GM20431 (cell line): ENCODE data around the gene CRHR1.

Experiments
- in situ Hi-C: fragments of 300-500 bp; cut with MseI, MboI; formaldehyde crosslinking; loops from one replicate; pipeline ENCODE4 v1.15.0; 2020; ENCODE audit warnings: low sequenced_read_pairs; ENCODE audit not compliant: unreplicated experiment

CRHR1 gene

GRCh38 chr17:45757431-45758218 lies 26.5 kb upstream of the CRHR1 start:
- in situ Hi-C loops: no loop called here

- in situ Hi-C loops: no loop called here
These were observed 25.6 kb upstream of the CRHR1 start for GRCh38 chr17:45758544-45758943.

GRCh38 chr17:45759761-45760160 lies 24.4 kb upstream of the CRHR1 start:
- in situ Hi-C loops: no loop called here

DNA sequence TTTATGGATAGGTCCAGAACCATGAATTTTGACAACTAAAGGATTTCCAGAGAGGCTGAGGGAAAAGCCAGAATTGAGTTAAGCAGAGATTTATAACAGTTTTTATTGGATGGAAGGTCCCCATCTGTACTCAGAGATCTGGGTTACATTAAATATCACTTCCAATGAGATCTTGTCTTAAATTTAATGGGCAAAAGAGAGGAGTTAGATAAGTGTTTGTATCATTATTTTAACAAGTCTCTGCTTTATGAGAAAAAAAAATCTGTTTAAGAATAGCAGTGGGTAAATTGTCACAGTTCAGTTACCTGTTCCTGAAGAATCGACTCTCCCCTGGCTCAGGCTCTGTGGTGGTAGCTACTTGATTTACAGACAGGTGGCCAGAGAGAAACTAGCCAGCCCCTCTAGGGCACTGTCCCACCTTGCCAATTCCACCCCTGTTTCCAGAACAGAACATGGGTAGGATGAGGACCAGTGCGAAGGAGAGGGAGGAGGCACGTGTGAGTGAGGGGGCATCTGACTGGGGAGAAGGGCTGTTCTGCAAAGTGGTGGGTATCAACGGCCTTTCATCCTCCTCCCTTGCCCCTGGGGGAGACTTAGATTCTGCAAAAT lies 22.1 kb upstream of the CRHR1 start:
- in situ Hi-C loops: no loop called here

DNA sequence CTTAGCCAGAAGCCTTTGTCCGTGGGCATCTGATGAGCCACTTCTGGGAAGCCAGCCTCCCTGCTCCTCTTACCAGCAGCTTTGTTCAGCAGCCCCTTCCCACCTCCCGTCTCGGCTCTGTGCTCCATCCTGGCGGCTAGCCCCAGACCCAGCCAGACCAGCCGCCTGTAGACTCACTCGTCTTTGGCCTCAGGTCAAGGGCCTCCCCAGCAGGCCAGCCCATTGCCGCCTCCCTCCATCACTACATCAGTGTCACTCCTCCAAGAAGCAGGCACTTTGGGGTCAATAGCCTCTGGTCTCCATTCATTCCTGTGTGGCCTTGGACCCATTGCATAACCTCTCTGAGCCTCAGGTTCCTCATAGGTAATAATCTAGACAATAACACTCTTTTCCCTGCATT lies 20.9 kb upstream of the CRHR1 start:
- in situ Hi-C loops: no loop called here

- in situ Hi-C loops: no loop called here
These were observed 19.6 kb upstream of the CRHR1 start for GRCh38 chr17:45764479-45764878.

DNA sequence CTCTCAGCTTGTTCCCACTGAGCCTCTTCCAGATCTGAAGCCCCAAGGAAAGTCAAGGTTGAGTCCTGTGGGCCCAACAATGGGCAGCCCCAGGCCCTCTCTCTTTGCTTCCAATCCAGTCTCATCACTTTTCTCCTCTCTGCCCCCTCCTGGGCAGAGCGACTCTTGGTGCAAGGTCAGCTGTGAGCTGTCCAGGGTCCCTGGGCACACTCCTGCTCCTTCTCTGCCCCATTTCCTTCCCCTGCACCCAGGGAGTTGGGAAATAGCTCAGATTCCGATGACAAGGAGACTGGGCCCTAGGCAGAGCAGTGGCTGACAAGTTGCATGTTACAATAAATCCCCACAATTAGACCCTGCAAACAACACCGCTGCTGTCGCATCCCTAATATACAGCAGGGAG lies 16.1 kb upstream of the CRHR1 start:
- in situ Hi-C loops: no loop called here

- in situ Hi-C loops: no loop called here
These were observed 13.4 kb upstream of the CRHR1 start for GRCh38 chr17:45770632-45771270.

DNA sequence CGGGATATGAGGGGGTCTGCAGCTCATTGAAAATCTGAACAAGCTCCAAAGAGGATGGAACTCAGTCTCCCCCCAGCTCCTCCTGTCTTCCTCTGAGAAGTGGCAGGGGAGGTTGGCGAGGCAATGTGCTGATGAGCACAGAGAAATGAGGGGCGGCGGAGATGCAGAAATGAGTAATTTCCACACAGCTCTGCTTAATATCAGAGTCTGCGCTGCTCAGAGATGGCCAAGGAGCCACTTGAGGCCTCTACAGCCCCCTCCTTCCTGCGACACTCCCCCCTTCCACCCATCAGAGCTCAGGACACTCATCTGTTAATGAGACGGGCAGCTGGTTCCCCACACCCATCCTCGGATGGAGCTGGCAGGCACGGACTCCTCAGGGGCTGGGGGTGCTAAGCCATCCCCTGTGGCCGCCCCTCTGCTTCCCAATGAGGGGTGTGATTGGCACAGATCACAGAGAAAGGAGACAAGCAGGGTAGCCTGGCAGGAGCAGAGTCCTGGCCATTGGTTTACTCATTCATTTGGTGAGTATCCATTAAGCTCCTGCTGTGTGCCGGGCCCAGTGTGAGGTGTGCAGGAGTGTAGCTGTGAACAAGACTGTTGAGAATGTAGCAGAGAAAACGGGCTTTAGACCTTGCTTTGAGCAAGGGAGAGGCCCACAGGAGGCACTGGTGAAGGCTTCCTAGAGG lies 12.7 kb upstream of the CRHR1 start:
- in situ Hi-C loops: no loop called here

DNA sequence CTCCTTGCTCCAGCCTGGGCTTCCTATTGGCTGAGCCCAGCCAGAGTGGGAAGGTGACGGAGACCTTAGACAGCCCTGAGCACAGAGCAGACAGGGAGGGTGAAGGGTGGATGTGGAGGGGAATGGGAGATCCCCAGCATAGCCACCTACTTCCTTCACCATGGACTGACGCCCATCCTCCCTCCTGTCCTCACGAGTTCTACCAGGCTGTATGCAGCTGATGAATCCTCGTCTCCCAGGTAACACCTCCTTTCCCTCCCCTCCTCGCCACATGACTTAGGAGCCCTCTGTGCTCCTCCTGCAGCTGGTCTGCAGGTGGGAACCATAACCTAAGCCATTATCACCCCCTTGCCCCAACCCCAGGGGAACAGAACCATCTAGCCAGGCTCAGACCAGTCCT lies 9.0 kb upstream of the CRHR1 start:
- in situ Hi-C loops: no loop called here

GRCh38 chr17:45775576-45776011 lies 8.5 kb upstream of the CRHR1 start:
- in situ Hi-C loops: no loop called here

DNA sequence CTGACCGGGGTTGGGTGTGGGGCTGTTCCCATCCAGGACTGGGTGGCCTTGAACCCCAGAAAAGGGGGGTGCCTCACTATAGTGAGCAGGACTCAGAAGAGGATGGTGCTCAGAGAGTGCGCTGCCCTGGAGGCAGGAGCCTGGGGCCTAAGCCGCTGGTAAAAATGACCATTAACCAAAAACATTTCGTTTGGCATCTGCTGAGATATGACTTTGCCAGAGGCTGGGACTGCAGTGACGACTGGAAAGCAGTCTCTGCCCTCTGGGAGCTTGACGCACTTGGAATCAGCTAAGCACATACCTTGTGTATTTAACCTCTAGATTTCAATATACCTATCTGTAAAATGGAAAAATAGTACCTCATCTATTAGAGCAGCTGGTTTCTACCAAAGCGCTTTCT lies 7.2 kb upstream of the CRHR1 start:
- in situ Hi-C loops: no loop called here

GRCh38 chr17:45777388-45777787 lies 6.7 kb upstream of the CRHR1 start:
- in situ Hi-C loops: no loop called here

- in situ Hi-C loops: no loop called here
These were observed 3.2 kb upstream of the CRHR1 start for GRCh38 chr17:45780921-45781320.

GRCh38 chr17:45782889-45783592 lies 1.1 kb upstream of the CRHR1 start:
- in situ Hi-C loops: no loop called here

GRCh38 chr17:45783593-45784292 lies 377 bp upstream of the CRHR1 start:
- in situ Hi-C loops: no loop called here

DNA sequence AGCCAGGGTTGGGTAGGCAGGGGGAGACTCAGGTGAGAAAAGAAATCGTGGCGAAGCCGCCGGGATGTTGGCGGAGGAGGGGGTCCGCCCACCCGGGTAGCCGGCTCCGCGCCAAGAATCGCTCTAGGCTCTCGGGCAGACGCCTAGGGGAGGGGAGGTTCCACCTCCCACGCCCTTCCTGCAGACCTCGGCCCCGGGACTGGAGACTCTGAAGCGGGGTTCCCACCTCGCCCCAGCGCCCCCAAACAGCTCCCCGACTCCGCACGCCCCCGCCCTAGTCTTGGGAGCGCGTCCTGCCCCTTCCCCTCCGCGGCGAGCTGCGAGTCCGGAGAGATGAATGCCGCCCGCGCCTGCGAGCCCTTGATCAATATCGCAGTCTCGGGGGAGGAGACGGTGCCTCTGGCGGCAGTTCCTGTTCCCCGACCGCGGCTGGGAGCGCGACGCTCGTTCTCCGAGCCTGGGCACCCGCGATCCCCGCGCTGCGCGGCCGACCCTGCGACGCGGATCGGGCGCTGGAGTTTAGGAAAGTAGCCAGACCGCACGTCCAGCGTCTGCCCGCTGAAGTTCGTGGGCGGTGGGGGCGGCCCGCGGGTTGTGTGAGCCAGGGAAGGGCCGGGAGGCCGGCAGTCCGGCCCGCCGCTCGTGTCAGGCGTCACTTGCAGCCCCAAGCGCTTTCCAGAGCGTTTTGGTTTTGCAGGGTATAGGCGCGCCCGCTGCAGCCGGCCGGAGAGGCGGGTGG lies 790 bp downstream of the CRHR1 start:
- in situ Hi-C loops: no loop called here

- in situ Hi-C loops: no loop called here
These were observed 1.5 kb downstream of the CRHR1 start for GRCh38 chr17:45785480-45786193.
